NCI-H2196 treated with DMSO at 0.1 percent for 48 hours (cell line): ENCODE results near the gene ALG9.

Source experiments
- DNase-seq: peaks from one replicate; lab custom pipeline; 2025; ENCODE audit not compliant: unreplicated experiment; lab: John Stamatoyannopoulos, UW

ALG9 gene

GRCh38 chr11:111882202-111882601 lies 10.8 kb upstream of the ALG9 start:
- no peak for DNase-seq

GRCh38 chr11:111879637-111879960 lies 8.2 kb upstream of the ALG9 start:
- no peak for DNase-seq

GRCh38 chr11:111878849-111879636 lies 7.7 kb upstream of the ALG9 start, which contains the start of the genes CFAP68 and FDXACB1:
CFAP68 (plus strand) TSS chr11:111879541; CDS start chr11:111879561, 20 bp downstream.
FDXACB1 (minus strand) TSS chr11:111879165; CDS start chr11:111879132, 33 bp downstream.
- peak; percentile 97 for DNase-seq

- DNase-seq, result no peak
These were observed 7.0 kb upstream of the ALG9 start for GRCh38 chr11:111878385-111878848.

- DNase-seq, result no peak
These were observed 346 bp upstream of the ALG9 start for GRCh38 chr11:111871693-111872161.

GRCh38 chr11:111870522-111870885 lies 877 bp downstream of the ALG9 start:
- no peak for DNase-seq

- DNase-seq, result no peak
These were observed 1.3 kb downstream of the ALG9 start for GRCh38 chr11:111870113-111870512.

- DNase-seq, result no peak
These were observed 11.1 kb downstream of the ALG9 start for GRCh38 chr11:111860257-111860656.

- DNase-seq, result no peak
These were observed 15.9 kb downstream of the ALG9 start for GRCh38 chr11:111855506-111855905.

- no peak for DNase-seq
These were observed 19.3 kb downstream of the ALG9 start for GRCh38 chr11:111852103-111852502.

- no peak for DNase-seq
These were observed 19.7 kb downstream of the ALG9 start for GRCh38 chr11:111851636-111852035.

- no peak for DNase-seq
These were observed 20.3 kb downstream of the ALG9 start for GRCh38 chr11:111851067-111851466.

- no peak for DNase-seq
These were observed 21.8 kb downstream of the ALG9 start for GRCh38 chr11:111849631-111850030.

GRCh38 chr11:111846636-111847035 lies 24.7 kb downstream of the ALG9 start:
- no peak for DNase-seq

- DNase-seq, result no peak
These were observed 25.3 kb downstream of the ALG9 start for GRCh38 chr11:111846063-111846462.

GRCh38 chr11:111845276-111846028 lies 25.9 kb downstream of the ALG9 start:
- no peak for DNase-seq

GRCh38 chr11:111843661-111844060 lies 27.7 kb downstream of the ALG9 start:
- DNase-seq, result no peak

GRCh38 chr11:111841370-111842053 lies 29.9 kb downstream of the ALG9 start:
- peak; percentile 53 for DNase-seq

GRCh38 chr11:111840143-111840542 lies 31.2 kb downstream of the ALG9 start:
- no peak for DNase-seq

- DNase-seq, result no peak
These were observed 33.3 kb downstream of the ALG9 start for GRCh38 chr11:111838054-111838453.

- DNase-seq, result no peak
These were observed 34.0 kb downstream of the ALG9 start for GRCh38 chr11:111837366-111837891.
